Osteocyte (in vitro differentiated cells): ENCODE results near the gene AVPI1. TPM values are rescaled to one million over a fixed set of nuclear protein-coding genes. Genes with fewer than 3 reads are reported as not detected.

Experiments
- DNase-seq: peaks from one replicate; pipeline ENCODE4 v3.0.0; 2021; ENCODE audit warnings: mixed read lengths; ENCODE audit not compliant: unreplicated experiment; ENCODE audit errors: extremely low spot score
- H3K27ac Mint-ChIP-seq: one replicate; pipeline ENCODE4 v1.8.0; 2021; ENCODE audit warnings: mild to moderate bottlenecking, mixed read lengths; ENCODE audit not compliant: unreplicated experiment
- H3K27me3 Mint-ChIP-seq: one replicate; pipeline ENCODE4 v1.8.0; 2021; ENCODE audit warnings: mixed read lengths; ENCODE audit not compliant: unreplicated experiment
- H3K36me3 Mint-ChIP-seq: one replicate; pipeline ENCODE4 v1.8.0; 2021; ENCODE audit warnings: mixed read lengths; ENCODE audit not compliant: unreplicated experiment
- H3K4me1 Mint-ChIP-seq: one replicate; pipeline ENCODE4 v1.8.0; 2021; ENCODE audit warnings: mixed read lengths; ENCODE audit not compliant: unreplicated experiment
- H3K4me3 Mint-ChIP-seq: one replicate; pipeline ENCODE4 v1.8.0; 2021; ENCODE audit warnings: mild to moderate bottlenecking, moderate library complexity, mixed read lengths; ENCODE audit not compliant: unreplicated experiment
- H3K9me3 Mint-ChIP-seq: one replicate; pipeline ENCODE4 v1.8.0; 2021; ENCODE audit warnings: mixed read lengths; ENCODE audit not compliant: unreplicated experiment
- CTCF ChIP-seq: fragments of 200-600 bp; sonication (generic); IDR thresholded peaks from 2 replicates; pipeline ENCODE4 v1.5.0; 2021; ENCODE audit warnings: antibody characterized with exemption, mild to moderate bottlenecking, moderate library complexity
- total RNA-seq: library from RNA; stranded (reverse); gene quantifications from 2 replicates; pipeline ENCODE4 v1.2.1, GENCODE V29; 2021

AVPI1 gene
- total RNA-seq, 1 donor from 2014 or later = 5.7 TPM

- TF ChIP-seq CTCF = no peak
- DNase-seq = no peak
- Mint-ChIP-seq H3K9me3 (no peaks in the 10 kb centered on the region), H3K4me1 (peaks cover 20% of the 10 kb centered on the region), H3K27me3 (no peaks in the 10 kb centered on the region), H3K27ac (no peak overlapping the region), H3K4me3 (no peak overlapping the region), H3K36me3 (peaks cover 19% of the 10 kb centered on the region)
These were observed 35.1 kb upstream of the AVPI1 start for GRCh38 chr10:97721871-97722780.

- Mint-ChIP-seq H3K27ac (no peak overlapping the region), H3K4me3 (no peak overlapping the region), H3K27me3 (no peaks in the 10 kb centered on the region), H3K9me3 (no peaks in the 10 kb centered on the region), H3K36me3 (peaks cover 23% of the 10 kb centered on the region), H3K4me1 (peaks cover 42% of the 10 kb centered on the region)
- DNase-seq = no peak
- TF ChIP-seq CTCF = no peak
These were observed 32.6 kb upstream of the AVPI1 start for GRCh38 chr10:97719602-97720001.

- DNase-seq = no peak
- H3K9me3 Mint-ChIP-seq = no peaks in the 10 kb centered on the region
- TF ChIP-seq CTCF = no peak
- H3K27ac Mint-ChIP-seq = peak overlapping the region; percentile 29
- peaks cover 42% of the 10 kb centered on the region for H3K4me1 Mint-ChIP-seq
- no peak overlapping the region for H3K4me3 Mint-ChIP-seq
- H3K27me3 Mint-ChIP-seq = no peaks in the 10 kb centered on the region
- H3K36me3 Mint-ChIP-seq = peaks cover 23% of the 10 kb centered on the region
These were observed 31.7 kb upstream of the AVPI1 start for GRCh38 chr10:97718659-97719142.

GRCh38 chr10:97718178-97718577, 31.1 kb upstream of the AVPI1 start:
- H3K9me3 Mint-ChIP-seq = no peaks in the 10 kb centered on the region
- peaks cover 45% of the 10 kb centered on the region for H3K4me1 Mint-ChIP-seq
- no peaks in the 10 kb centered on the region for H3K27me3 Mint-ChIP-seq
- DNase-seq = no peak
- H3K4me3 Mint-ChIP-seq = no peak overlapping the region
- TF ChIP-seq CTCF = no peak
- no peak overlapping the region for H3K27ac Mint-ChIP-seq
- H3K36me3 Mint-ChIP-seq = peaks cover 23% of the 10 kb centered on the region

GRCh38 chr10:97717627-97718026, 30.6 kb upstream of the AVPI1 start:
- Mint-ChIP-seq H3K4me1 (peaks cover 50% of the 10 kb centered on the region), H3K9me3 (no peaks in the 10 kb centered on the region), H3K27ac (no peak overlapping the region), H3K36me3 (peaks cover 23% of the 10 kb centered on the region), H3K4me3 (no peak overlapping the region), H3K27me3 (no peaks in the 10 kb centered on the region)
- DNase-seq = no peak
- TF ChIP-seq CTCF = no peak
